KG1 (cell line): ENCODE measurements around the gene KIF16B.
"Not testable (repeated sequence)": the region's sequence is repeated elsewhere in the genome, so short reads cannot be mapped to it uniquely, and the experiment has no call there.

Experiments used
- DNase-seq: peaks from one replicate; lab custom pipeline; 2025; lab: John Stamatoyannopoulos, UW

Gene KIF16B, protein sequence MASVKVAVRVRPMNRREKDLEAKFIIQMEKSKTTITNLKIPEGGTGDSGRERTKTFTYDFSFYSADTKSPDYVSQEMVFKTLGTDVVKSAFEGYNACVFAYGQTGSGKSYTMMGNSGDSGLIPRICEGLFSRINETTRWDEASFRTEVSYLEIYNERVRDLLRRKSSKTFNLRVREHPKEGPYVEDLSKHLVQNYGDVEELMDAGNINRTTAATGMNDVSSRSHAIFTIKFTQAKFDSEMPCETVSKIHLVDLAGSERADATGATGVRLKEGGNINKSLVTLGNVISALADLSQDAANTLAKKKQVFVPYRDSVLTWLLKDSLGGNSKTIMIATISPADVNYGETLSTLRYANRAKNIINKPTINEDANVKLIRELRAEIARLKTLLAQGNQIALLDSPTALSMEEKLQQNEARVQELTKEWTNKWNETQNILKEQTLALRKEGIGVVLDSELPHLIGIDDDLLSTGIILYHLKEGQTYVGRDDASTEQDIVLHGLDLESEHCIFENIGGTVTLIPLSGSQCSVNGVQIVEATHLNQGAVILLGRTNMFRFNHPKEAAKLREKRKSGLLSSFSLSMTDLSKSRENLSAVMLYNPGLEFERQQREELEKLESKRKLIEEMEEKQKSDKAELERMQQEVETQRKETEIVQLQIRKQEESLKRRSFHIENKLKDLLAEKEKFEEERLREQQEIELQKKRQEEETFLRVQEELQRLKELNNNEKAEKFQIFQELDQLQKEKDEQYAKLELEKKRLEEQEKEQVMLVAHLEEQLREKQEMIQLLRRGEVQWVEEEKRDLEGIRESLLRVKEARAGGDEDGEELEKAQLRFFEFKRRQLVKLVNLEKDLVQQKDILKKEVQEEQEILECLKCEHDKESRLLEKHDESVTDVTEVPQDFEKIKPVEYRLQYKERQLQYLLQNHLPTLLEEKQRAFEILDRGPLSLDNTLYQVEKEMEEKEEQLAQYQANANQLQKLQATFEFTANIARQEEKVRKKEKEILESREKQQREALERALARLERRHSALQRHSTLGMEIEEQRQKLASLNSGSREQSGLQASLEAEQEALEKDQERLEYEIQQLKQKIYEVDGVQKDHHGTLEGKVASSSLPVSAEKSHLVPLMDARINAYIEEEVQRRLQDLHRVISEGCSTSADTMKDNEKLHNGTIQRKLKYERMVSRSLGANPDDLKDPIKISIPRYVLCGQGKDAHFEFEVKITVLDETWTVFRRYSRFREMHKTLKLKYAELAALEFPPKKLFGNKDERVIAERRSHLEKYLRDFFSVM (N-terminal part only)

DNA sequence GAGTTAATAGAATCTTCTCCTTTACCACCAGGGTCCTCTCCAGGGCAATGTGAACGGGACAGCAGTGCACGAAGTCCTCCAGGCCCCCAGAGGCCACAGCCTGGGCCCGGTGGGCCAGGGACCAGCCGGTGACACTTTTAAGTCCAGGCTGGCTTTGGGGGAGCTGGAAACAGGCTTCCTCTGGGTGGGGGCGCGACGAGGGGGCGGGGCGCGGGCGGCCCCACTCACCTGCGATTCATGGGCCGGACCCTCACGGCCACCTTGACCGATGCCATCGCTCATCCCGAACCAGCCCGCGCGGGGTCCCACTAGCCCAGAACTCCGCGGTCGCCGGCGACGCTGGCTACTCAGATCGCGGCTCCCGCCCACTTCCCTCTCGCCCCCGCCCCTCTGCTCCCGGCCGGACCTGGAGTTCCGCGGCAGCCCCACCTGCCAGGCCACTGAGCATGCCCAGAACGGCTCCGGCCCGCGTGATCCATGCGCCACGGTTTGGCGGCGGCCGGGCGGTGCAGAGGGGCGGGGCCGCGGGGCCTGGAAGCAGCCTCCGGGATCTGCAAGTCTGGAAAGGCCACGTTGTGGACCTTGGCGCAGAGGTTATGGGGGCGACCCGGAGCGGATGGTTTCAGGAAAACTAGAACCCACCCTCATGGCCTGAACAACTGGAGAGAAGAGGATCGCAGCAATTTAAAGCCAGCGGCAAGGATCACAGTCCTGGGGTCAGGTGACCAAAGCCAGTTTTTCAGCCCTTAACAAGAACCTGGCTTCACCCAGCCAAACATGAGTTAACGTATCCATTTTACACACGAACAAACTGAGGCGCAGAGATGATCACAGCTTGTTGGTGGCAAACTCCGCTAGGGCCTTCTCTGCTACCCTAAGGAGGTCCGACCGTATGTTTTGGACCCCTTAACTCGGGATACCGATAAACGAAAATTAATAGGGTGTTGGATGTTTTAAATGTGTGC is at the start of gene KIF16B:
KIF16B (minus strand) TSS at position 448 of the 965 bp plus-strand sequence; CDS start at position 275, 173 bp downstream.
- peak; percentile 62 for DNase-seq

DNA sequence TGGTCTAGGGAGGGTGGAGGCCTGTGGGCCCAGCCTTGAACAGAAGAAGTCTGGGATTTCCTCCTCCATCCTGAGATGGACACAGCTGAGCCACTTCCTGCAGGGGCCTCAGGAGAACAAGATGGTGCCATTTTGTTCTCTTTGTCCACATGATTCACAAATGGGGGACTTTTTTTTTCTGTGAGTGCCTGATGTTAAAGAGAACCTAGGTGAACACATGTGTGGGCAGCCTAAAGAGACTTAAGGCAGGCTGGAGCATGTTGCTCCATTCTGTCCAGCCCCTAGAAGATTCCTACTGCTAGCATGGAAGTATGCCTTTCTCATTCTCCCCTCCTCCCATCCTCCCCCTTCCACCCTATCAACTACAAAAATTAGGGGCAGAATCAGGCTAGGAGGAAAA is 49.3 kb upstream of the KIF16B start:
- DNase-seq = no peak

DNA sequence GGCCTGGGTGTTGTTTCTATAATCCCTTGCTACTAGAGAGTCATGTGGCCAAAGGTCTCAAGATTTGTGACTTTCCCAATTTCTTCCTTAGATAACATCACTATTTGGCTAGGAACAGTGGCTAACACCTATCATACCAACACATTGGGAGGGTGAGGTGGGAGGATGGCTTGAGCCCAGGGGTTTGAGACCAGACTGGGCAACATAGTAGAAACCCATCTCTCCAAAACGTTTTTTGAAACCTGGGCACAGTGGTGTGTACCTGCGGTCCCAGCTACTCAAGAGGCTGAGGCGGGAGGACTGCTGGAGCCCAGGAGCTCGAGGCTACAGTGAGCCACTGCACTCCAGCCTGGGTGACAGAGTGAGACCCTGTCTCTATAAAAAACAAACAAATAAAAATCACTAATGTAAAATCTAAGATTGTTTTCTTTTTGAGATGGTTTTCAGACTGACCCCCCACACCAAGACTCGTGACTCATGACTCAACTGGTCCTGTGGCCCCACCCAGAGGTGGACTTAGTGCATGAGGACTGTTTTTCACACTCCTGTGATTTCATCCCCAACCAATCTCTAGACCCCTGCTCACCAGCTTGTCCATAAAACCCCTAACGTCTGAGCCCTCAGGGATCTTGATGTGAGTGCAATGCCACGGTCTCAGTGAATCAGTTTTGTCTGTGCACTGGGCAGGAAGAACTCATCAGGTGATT is 48.3 kb upstream of the KIF16B start:
- DNase-seq = no peak

DNA sequence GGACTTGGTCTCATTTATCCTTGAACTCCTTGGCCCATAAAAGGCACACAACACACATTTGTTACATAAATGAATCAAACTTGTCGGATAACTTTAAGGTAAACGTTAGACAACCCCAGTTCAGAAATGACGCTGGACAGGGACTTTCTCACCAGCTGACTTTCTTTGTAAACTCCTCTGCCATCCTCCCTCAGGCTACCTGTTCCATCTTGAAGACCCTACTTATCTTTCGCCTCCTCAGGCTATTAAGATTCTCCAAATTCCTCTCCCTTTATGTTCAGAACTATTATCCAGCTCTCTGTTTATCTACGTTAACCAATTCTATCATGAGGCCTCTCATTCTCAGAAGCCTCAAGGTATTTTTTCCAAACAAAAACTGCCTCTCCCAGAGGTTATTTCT is 47.7 kb upstream of the KIF16B start:
- DNase-seq = no peak

DNA sequence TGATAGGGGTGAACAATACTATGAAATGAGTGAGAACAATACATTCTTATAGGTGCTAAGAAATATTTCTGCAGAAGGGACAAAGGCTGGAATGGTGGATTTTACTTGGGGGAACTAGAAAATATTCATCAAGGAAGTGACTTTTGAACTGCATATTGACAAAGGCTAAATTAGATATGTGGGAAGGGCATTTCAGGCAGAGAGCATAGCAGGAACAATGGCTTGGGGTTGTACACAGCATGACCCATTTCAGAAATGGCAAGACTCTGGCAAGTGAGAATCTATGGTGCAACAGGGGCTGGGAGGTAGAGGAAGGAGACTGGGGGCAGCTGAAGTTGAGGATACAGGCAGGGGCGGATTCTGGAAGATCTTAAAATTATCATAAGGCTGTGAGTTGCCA is 46.7 kb upstream of the KIF16B start:
- no peak for DNase-seq

DNA sequence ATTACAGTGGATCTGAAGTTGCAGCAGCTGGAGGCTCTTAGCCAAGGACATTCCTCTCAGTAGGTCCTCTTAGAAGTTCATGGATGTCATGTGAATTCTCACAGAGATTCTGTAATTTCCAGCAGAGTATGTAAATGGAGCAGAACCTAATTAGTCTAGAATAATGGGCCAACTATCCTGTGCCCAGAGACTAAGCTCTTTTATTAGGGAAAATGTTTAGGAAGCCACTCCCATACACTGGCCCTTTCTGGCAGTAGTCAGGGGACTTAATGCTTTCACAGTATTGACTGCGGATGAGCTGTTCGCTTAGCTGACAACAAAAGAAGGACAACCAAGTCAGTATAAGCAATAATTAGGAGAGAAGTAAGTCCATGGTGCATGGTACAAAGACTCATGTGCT is 43.8 kb upstream of the KIF16B start:
- no peak for DNase-seq

DNA sequence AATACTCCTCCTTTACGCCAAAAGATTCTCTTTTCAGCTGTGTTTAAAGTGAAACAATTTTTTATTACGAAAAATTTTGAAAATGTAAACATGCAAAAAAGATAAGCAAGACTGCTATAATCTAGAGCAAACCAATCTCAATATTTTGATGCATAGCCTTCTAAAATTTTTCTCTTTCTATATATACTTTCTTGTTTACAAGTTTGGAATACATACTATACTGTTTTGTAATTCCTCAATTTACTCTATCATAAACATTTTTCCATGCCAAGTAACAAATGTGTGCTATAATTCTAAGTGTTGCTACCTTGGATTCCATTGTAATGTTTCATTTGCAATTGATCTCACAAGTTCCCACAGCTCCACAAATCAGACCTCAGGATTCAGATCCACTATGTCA is 43.1 kb upstream of the KIF16B start:
- no peak for DNase-seq

DNA sequence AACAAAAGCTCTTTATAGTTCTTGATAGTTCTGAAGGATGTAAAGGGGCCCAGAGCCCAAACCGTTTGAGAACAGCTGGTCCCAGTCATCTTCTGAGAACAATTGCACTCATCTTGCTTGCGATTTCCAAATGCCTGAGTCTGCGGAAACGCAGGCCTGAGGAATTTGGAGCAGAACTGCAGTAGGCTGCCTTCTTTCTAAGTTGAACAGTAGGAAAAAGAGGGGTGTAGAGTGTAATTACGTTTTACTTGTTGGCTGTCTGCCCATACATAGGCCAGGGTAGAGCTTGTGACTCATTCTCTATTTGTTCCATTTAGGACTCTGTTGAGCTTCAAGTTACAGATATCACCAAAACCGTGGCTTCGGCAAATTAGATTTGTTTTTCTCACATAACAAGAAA is 42.0 kb upstream of the KIF16B start:
- no peak for DNase-seq

DNA sequence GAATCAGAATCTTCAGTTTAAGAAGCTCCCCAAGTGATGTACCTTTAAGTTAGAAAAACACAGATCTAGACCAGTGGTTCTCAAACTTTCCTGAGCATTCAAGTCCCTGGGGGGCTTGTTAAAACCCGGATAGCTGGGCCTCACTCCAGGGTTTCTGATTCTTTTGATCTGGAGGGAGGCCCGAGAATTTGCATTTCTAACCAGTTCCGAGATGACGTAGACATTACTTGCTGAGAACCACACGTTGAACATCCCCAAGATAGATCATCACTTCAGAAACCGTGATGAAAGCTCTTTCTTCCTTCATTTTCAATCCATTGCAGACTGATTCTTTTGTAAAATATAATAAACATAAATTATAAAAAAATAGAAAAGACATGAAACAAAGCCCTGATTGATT is 40.7 kb upstream of the KIF16B start:
- DNase-seq = no peak

DNA sequence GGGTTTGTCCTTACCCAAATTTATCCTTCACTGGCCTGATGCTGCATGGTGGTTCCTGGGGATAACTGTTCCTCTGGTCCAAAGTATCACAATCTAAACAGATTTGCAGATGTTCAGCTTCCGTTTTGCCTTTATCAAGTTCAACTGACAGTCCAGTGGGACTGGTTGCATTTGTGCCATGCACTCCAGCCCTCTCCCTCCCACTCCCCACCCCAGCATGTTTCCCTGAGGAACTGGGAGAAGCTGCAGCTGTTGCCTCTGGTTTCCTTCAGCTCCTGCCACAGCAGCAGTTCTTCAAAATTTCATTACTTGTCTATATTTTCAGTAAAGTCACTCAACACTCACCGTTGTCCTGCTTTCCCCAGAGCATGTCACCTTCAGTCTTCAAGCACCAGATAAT is 39.5 kb upstream of the KIF16B start:
- DNase-seq = no peak

DNA sequence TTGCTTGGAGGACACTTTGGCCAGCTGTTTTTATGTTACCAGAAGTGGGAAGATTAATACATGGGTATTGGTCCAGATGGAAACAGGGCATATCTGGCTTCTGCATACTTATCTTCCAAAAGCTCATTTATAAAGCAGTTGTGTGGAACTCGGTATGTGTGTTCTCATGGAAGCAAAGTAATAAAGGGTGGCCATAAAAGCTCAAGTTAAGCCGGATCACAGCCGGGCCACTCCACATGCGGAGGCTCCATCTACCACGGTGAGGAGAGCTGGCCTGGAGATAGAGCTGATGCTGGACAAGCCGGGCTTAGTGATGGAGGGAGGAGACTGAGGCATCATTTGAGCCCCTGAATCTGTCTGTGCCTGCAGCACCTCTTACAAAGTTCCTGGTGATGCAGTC is 38.6 kb upstream of the KIF16B start:
- no peak for DNase-seq

DNA sequence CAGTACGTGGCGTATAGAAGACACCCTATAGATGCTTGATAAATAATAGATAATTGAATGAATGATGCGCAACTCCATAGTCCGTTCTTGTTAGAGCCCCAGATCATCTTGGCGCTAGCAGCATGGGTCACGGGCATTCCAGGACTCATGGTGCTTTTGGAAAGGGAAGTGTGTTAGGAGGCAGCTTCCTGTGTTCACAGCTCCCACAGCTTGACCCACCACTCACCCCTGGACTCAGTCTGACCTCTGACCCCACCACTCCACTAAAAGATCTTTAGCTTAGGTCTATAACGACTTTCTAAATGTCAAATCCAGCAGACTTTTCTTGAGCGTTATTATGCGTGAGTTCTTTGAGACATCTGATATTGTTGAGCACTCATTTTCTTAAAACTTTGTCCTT is 35.8 kb upstream of the KIF16B start:
- no peak for DNase-seq

DNA sequence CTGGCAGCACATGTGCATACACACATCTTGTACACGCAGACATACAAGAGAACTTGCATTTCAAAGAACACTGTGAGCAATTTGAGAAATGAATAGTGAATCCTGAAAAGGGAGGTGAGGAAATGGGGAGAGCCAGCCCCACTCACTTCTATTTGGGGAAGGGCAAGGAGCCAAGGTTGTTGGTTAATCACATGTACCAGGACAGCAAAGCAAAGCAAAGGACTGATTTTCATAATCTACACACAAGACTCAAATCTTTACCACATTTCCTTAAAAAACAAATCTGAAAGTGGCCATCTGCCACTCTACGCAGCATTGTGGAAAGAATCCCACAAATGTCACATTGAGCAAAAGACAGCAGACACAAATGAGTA is 35.0 kb upstream of the KIF16B start:
- no peak for DNase-seq

DNA sequence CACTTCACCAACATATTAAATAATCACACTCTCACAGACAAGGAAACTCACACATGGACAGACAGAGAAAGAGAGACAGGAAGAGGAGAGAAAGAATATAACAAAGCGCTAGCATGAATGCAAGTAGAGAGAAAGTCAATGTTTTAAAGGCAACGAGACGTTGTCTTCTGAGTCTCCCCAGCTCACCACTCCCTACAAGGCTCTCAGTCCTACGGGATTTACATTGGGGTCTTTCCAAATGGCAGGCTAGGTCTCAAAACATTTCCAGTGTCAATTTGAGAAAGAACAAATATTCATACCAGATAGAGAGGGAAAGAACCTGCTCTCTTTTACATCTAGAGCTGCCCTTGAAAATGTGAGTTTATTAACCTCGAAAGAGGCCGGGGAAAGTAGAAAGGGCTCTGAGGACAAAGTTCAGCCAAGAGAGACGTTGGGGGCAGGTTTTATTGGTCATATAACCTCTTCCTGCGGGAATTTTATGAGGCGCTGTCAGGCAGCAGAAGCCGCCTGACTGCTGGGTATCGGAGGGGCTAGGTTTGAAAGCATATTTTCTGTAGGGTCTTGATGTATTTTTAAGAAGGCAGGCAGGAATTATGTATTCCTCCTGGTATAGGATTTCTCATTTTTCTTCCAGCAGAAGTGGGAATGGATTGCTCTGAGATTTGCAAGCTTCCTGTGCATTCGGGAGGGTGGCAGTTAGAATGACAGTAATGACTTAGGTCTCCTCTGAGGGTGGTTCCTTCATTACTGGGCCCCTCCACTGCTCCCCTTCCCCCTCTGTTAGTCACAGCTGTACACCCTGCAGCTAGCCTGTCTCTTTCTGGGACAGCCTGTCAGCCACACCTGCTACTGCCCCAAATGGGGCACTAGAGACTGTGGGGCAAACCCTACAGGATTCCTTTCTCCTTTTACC is 34.4 kb upstream of the KIF16B start:
- DNase-seq = no peak

DNA sequence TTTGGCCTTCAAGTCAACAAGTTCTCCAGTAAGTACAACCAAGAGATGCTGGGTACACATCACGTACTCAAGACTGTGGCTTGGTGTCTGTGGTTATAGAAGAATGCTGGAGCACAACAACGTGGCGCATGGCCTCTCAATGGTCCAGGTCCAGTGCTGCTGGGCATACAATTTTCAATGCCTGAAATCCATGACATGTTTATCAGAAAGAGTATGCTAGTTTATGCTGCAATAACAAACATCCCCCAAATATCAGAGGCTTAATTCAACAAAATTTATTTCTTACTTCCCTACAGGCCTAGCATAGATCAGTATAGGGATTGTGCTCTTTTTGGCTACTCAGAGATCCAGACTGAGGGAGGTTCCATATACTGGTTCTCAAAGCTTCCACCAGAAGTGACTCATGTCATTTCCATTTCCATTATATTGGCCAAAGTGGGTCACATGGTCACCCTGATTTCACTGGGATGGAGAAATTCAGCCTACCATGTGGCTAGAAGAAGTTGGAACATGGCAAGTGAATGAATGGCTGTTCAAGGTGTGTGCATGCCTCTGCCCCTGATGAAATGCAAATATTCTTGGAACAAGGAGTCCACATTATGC is 33.3 kb upstream of the KIF16B start:
- no peak for DNase-seq

DNA sequence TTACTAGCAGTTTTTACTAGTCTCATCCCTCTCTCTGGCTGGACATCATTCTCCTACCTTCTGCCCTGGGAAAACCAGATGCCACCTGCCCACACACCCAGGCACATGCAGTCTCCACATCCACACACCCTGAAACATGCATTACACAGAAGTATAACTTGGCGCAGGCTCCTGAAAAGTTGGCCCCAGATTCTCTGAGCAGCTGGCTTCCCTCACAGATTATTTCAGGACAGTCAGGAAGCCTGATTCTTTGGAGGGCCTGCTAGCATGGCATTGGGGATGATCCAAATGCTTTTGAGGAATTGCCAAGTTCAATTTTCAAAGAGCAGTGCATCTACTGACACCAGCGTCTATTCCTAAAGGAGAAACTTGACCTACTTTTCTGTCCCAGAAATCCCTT is 27.8 kb upstream of the KIF16B start:
- no peak for DNase-seq

DNA sequence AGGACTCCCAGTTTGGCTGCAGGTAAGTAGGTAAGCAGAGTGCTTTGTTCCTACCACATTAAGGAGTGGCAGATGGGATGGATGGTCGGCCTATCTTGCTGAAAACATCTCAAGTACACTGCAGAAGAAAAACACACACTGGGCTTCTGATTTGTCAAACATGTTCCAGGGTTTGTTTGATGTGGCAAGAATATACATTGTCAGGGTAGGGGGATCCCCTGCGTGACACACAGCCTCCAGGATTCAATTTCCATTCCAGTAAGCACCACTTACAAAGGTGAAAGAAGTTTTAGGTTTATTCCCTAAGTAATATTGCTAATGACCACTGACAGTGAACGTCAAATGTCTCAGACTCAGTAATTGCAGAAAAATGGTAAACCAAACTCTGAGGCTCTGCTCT is 26.0 kb upstream of the KIF16B start:
- no peak for DNase-seq

DNA sequence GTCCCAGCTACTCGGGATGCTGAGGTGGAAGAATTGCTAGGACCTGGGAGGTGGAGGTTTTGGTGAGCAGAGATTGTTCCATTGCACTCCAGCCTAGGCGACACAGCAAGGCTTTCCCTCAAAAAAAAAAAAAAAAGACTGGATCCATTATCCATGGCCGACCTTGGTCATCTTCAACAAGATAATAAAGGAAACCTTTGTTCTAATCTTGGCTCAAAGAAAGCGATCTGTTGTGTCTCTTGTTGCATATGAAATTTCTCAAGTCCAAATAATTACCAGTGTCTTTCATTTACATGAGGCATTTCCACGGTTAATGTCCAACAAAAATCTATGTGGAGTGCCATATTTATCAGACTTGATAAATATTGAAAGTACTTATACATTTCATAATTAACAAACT is 23.7 kb upstream of the KIF16B start:
- no peak for DNase-seq

DNA sequence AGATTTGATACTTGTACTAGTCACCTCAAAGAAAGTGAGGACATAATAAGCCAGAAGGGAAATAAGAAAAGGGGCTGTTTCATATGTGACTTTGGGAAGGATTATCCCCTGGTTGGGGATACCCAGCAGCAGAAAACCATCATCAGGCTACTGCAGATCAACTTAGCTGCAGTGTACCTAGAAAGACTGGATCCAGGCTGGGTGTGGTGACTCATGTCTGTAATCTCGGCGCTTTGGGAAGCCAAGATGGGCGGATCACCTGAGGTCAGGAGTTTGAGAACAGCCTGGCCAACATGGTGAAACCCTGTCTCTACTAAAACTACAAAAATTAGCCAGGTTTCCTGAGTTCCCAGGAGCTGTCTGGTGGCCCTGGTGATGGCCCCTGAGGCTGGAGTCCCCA is 23.2 kb upstream of the KIF16B start:
- not testable (repeated sequence) for DNase-seq
